Measurements from ENCODE around the gene MAG. TPM values are rescaled to one million over a fixed set of nuclear protein-coding genes. Genes with fewer than 3 reads are reported as not detected.

The MAG gene
- total RNA-seq, 1 experiment from 2014 or later = not detected

GRCh38 chr19:35317464-35318043 lies 25.6 kb downstream of the MAG start:
- H4K5ac ChIP-seq (ENCODE audit: insufficient read length, low read depth, low read length) = no peak overlapping the region
- H3K9ac ChIP-seq (ENCODE audit: extremely low read depth, insufficient read length, low read length) = no peak overlapping the region
- no peak overlapping the region for H2AK5ac ChIP-seq (ENCODE audit: insufficient read length, low read length)
- H3K56ac ChIP-seq (ENCODE audit: insufficient read length, low read depth, low read length) = no peak overlapping the region
- no peaks in the 10 kb centered on the region for H3K4me1 ChIP-seq (ENCODE audit: insufficient read depth, low read length)
- H3K79me1 ChIP-seq (ENCODE audit: insufficient read depth, low read depth, low read length, poor library complexity, severe bottlenecking) = no peaks in the 10 kb centered on the region
- TF ChIP-seq, protein P1, sequence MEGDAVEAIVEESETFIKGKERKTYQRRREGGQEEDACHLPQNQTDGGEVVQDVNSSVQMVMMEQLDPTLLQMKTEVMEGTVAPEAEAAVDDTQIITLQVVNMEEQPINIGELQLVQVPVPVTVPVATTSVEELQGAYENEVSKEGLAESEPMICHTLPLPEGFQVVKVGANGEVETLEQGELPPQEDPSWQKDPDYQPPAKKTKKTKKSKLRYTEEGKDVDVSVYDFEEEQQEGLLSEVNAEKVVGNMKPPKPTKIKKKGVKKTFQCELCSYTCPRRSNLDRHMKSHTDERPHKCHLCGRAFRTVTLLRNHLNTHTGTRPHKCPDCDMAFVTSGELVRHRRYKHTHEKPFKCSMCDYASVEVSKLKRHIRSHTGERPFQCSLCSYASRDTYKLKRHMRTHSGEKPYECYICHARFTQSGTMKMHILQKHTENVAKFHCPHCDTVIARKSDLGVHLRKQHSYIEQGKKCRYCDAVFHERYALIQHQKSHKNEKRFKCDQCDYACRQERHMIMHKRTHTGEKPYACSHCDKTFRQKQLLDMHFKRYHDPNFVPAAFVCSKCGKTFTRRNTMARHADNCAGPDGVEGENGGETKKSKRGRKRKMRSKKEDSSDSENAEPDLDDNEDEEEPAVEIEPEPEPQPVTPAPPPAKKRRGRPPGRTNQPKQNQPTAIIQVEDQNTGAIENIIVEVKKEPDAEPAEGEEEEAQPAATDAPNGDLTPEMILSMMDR (conservative IDR thresholded peaks at IDR 0.05) = no peak
- Mint-ChIP-seq H3K36me3 (ENCODE audit: insufficient read depth in 1 of 3, low read depth in 3 of 3) (peaks cover 2 to 4% (median 4%) of the 10 kb centered on the region in 3 experiments; a peak in 1 of 7 replicates), H3K4me1 (no peaks in the 10 kb centered on the region), H3K9me3 (peaks cover 4 to 11% of the 10 kb centered on the region in 2 experiments; a peak in 3 of 5 replicates), H3K27me3 (ENCODE audit: low read depth) (peaks cover 3% of the 10 kb centered on the region), H3K27ac (no peak overlapping the region), H3K4me3 (no peak overlapping the region)
- no peaks in the 10 kb centered on the region for H4K20me1 ChIP-seq (ENCODE audit: control insufficient read depth, insufficient read depth, insufficient read length)
- no CpG with 5 or more reads among the region's 7 CpGs for WGBS (ENCODE audit: extremely low coverage, insufficient read length, low lambda C conversion rate)
- H2AFZ ChIP-seq (ENCODE audit: low read length) = no peak overlapping the region
- H2BK5ac ChIP-seq (ENCODE audit: insufficient read length, low read length) = no peak overlapping the region
- H3K79me2 ChIP-seq (ENCODE audit: insufficient read depth, low read length) = no peaks in the 10 kb centered on the region
- H2BK15ac ChIP-seq (ENCODE audit: low read depth, low read length) = no peak overlapping the region
- DNase-seq = no peak
- no peak overlapping the region for H3K23ac ChIP-seq (ENCODE audit: insufficient read length, low read depth, low read length)
- no peak overlapping the region for H3T11ph ChIP-seq (ENCODE audit: low read length)
- no peak overlapping the region for H3K18ac ChIP-seq (ENCODE audit: insufficient read length, low read depth, low read length)
- H3K14ac ChIP-seq (ENCODE audit: insufficient read depth, low read length) = no peak overlapping the region
- H2BK120ac ChIP-seq (ENCODE audit: low read depth, low read length, poor library complexity, severe bottlenecking) = no peak overlapping the region
- no peak overlapping the region for H2BK20ac ChIP-seq (ENCODE audit: low read depth, low read length, poor library complexity, severe bottlenecking)
- no peaks in the 10 kb centered on the region for H3K9me3 ChIP-seq (ENCODE audit: control insufficient read depth, low read depth, low read length)
- H3K4me2 ChIP-seq (ENCODE audit: insufficient read depth, insufficient read length, low read length) = no peak overlapping the region
- H3K23me2 ChIP-seq (ENCODE audit: insufficient read length, low read depth, low read length, poor library complexity, severe bottlenecking) = no peaks in the 10 kb centered on the region
- no peak overlapping the region for H3K27ac ChIP-seq (ENCODE audit: insufficient read length, low read depth, low read length)
- no peaks in the 10 kb centered on the region for H3K27me3 ChIP-seq (ENCODE audit: insufficient read depth, low read length)
- no peak overlapping the region for H4K91ac ChIP-seq (ENCODE audit: insufficient read length, low read depth, low read length)
- H4K8ac ChIP-seq (replicated peaks; ENCODE audit: insufficient read length, low read depth, low read length) = no peak overlapping the region
- H2BK12ac ChIP-seq (ENCODE audit: insufficient read length, low read depth, low read length) = no peak overlapping the region
- no peak overlapping the region for H3K4ac ChIP-seq (ENCODE audit: low read depth, low read length)

All from H9 (cell line).